ENCODE results near the gene RNU7-1.

Gene RNU7-1

GRCh38 chr12:6958609-6959057 is 15.0 kb downstream of the RNU7-1 start:
- Histone ChIP-seq H3K4me3 (ENCODE audit: low read depth in 1 of 2, low read length in 2 of 2) (no peak overlapping the region), H3K4me1 (ENCODE audit: insufficient read depth, low read length) (peaks cover 31% of the 10 kb centered on the region), H4K20me1 (ENCODE audit: insufficient read depth, low read length) (no peaks in the 10 kb centered on the region), H3K4me2 (ENCODE audit: insufficient read depth, low read length) (no peak overlapping the region; the same call in 1 of the 2 replicates), H3K36me3 (ENCODE audit: insufficient read depth, low read length) (no peaks in the 10 kb centered on the region), H3K27me3 (ENCODE audit: insufficient read depth, low read length, poor library complexity) (no peaks in the 10 kb centered on the region), H3K79me2 (ENCODE audit: insufficient read depth, low read length) (no peaks in the 10 kb centered on the region), H2AFZ (ENCODE audit: low read depth, low read length) (no peak overlapping the region), H3K9ac (ENCODE audit: low read depth, low read length) (peak overlapping the region; percentile 24; the same call in 1 of the 2 replicates), H3K27ac (ENCODE audit: low read length) (peak overlapping the region; percentile 64), H3K9me3 (ENCODE audit: insufficient read depth, low read length, severe bottlenecking) (no peaks in the 10 kb centered on the region)
- no peak for TF ChIP-seq CTCF (IDR thresholded peaks at IDR 0.05; ENCODE audit: borderline replicate concordance, extremely low read depth, low read length, poor library complexity, severe bottlenecking)
- no peak for TF ChIP-seq EZH2 (IDR thresholded peaks at IDR 0.05; ENCODE audit: borderline replicate concordance, low read depth, low read length, severe bottlenecking)
- DNase-seq (no peak), ATAC-seq (ENCODE audit: insufficient read depth, low read depth) (no peak)

DNA sequence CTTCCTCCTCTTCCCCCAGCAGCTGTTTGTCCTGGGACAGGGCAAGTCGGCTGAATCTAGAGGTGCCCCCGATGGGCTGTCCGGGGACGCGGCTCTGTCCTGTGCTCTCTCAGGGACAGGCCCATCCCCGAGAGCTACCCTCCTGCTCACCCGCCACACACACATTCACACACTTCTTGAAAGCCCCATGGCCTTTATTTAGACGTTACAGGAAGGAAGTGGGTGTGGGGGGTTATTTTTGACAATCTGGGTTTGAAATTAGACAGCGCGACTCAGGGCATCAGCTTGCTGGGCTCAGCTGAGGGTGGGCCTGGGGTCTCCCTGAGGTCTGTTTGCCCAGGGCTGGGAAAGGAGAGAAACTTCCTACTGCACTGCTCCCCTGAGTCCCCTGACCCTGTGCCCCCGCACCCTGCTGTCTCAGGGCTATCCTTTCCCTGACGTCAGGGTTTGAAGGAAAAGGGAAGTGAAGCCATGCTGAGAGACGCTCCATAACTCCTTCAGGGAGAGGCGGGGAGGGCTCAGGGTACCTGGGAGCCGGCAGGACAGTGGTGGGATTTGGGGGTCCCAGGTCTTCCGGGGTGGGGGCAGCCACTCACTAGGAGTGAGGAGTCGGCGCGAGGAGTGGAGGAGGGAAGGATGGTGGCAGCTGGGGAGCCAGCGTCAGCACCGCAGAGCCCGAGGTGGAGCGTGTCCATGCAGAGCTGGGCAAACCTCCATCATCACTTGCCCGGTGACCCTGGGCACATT is 15.6 kb downstream of the RNU7-1 start:
- H4K20me1 ChIP-seq (ENCODE audit: insufficient read depth, low read length): no peaks in the 10 kb centered on the region
- peak overlapping the region; percentile 24; the same call in 1 of the 2 replicates for H3K9ac ChIP-seq (ENCODE audit: low read depth, low read length)
- peaks cover 2% of the 10 kb centered on the region; the same call in 1 of the 2 replicates for H3K36me3 ChIP-seq (ENCODE audit: insufficient read depth, low read length)
- ATAC-seq (ENCODE audit: insufficient read depth, low read depth) (peak; percentile 86), DNase-seq (peak; percentile 73)
- no peak overlapping the region for H2AFZ ChIP-seq (ENCODE audit: low read depth, low read length)
- no peaks in the 10 kb centered on the region for H3K79me2 ChIP-seq (ENCODE audit: insufficient read depth, low read length)
- no peak for TF ChIP-seq EZH2 (IDR thresholded peaks at IDR 0.05; ENCODE audit: borderline replicate concordance, low read depth, low read length, severe bottlenecking)
- TF ChIP-seq CTCF (IDR thresholded peaks at IDR 0.05; ENCODE audit: borderline replicate concordance, extremely low read depth, low read length, poor library complexity, severe bottlenecking): no peak
- no peak overlapping the region for H3K4me3 ChIP-seq (ENCODE audit: low read depth in 1 of 2, low read length in 2 of 2)
- H3K4me1 ChIP-seq (ENCODE audit: insufficient read depth, low read length): peaks cover 25% of the 10 kb centered on the region
- peak overlapping the region; percentile 64 for H3K27ac ChIP-seq (ENCODE audit: low read length)
- no peaks in the 10 kb centered on the region for H3K9me3 ChIP-seq (ENCODE audit: insufficient read depth, low read length, severe bottlenecking)
- no peaks in the 10 kb centered on the region for H3K27me3 ChIP-seq (ENCODE audit: insufficient read depth, low read length, poor library complexity)
- peak overlapping the region; percentile 30 for H3K4me2 ChIP-seq (ENCODE audit: insufficient read depth, low read length)

DNA sequence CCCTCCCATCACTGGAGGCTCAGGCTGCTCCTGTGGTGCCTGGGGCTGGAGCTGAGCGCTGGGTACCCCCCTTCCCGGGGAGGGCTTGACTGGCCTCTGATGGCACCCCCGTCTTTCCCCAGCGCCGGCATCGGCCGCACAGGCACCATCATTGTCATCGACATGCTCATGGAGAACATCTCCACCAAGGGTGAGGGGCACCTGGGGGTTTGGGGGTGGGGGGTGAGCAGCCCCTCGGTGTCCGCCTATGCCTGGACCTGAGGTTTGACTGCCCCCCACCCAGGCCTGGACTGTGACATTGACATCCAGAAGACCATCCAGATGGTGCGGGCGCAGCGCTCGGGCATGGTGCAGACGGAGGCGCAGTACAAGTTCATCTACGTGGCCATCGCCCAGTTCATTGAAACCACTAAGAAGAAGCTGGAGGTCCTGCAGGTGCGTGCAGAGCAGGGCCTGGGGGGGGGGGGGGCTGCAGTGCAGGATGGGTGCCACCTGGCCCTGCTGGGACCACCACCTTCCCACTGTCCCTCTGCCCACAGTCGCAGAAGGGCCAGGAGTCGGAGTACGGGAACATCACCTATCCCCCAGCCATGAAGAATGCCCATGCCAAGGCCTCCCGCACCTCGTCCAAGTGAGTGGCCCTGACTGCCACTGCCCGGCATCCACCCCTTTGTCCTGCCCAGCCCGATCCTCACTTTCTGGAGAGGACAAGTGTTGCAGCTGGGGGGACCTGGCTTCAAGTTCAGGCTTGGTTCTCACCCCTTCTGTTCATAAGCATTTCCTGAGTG is 16.4 kb downstream of the RNU7-1 start:
- no peak overlapping the region for H3K9ac ChIP-seq (ENCODE audit: low read depth, low read length)
- ATAC-seq (ENCODE audit: insufficient read depth, low read depth) (no peak), DNase-seq (no peak)
- no peak overlapping the region; the same call in 1 of the 2 replicates for H3K27ac ChIP-seq (ENCODE audit: low read length)
- no peak overlapping the region for H2AFZ ChIP-seq (ENCODE audit: low read depth, low read length)
- H3K4me2 ChIP-seq (ENCODE audit: insufficient read depth, low read length): no peak overlapping the region
- H3K9me3 ChIP-seq (ENCODE audit: insufficient read depth, low read length, severe bottlenecking): no peaks in the 10 kb centered on the region
- H3K36me3 ChIP-seq (ENCODE audit: insufficient read depth, low read length): peaks cover 9% of the 10 kb centered on the region
- peaks cover 20% of the 10 kb centered on the region for H3K4me1 ChIP-seq (ENCODE audit: insufficient read depth, low read length)
- no peaks in the 10 kb centered on the region for H3K79me2 ChIP-seq (ENCODE audit: insufficient read depth, low read length)
- TF ChIP-seq EZH2 (IDR thresholded peaks at IDR 0.05; ENCODE audit: borderline replicate concordance, low read depth, low read length, severe bottlenecking): no peak
- H4K20me1 ChIP-seq (ENCODE audit: insufficient read depth, low read length): no peaks in the 10 kb centered on the region
- no peaks in the 10 kb centered on the region for H3K27me3 ChIP-seq (ENCODE audit: insufficient read depth, low read length, poor library complexity)
- no peak overlapping the region for H3K4me3 ChIP-seq (ENCODE audit: low read depth in 1 of 2, low read length in 2 of 2)
